ENCODE data around the gene ZNF813. TPM values are rescaled to one million over a fixed set of nuclear protein-coding genes. Genes with fewer than 3 reads are reported as not detected.

The ZNF813 gene
- total RNA-seq, 8 experiments from 2014 or later = 1.6 to 4.9 (median 3.0) TPM

GRCh38 chr19:53537121-53537520, 69.6 kb downstream of the ZNF813 start:
- H3K4me3 ChIP-seq = peak overlapping the region; percentile 47 to 62 (median 61)
- in situ Hi-C loops (cut with MboI; ENCODE audit: low pct_unique_long_range_greater_than_20kb in 2 of 9, low sequenced_read_pairs in 9 of 9, unreplicated experiment in 9 of 9) = no loop called here
- peak overlapping the region; percentile 87 to 91 for H3K27ac ChIP-seq
- WGBS, 10 experiments = 14 to 84% (median 73%) methylated on average over 1 to 7 of the region's 11 CpGs; no CpG with 5 or more reads in 4 of the 10 experiments
- peaks cover 0 to 6% of the 10 kb centered on the region in 2 donors for H3K4me1 ChIP-seq (replicated peaks in 1 of 2)
- no peak for ATAC-seq (replicated peaks in 6 of 8)

GRCh38 chr19:53537521-53538377, 70.2 kb downstream of the ZNF813 start, which contains the start of gene ZNF331:
Gene ZNF331 (plus strand): TSS chr19:53538145. CDS start chr19:53569377, 31,232 bp downstream.
- Histone ChIP-seq H3K27ac (peak within 1 kb of the TSS; percentile 87 to 91), H3K4me3 (peak within 1 kb of the TSS; percentile 47 to 62 (median 61)), H3K4me1 (replicated peaks in 1 of 2) (peaks cover 0 to 6% of the 10 kb centered on the region in 2 donors)
- WGBS, 10 experiments = 16 to 70% (median 53%) methylated on average over 2 to 27 of the region's 81 CpGs; no CpG with 5 or more reads in 5 of the 10 experiments
- in situ Hi-C loops (cut with MboI; ENCODE audit: low pct_unique_long_range_greater_than_20kb in 2 of 9, low sequenced_read_pairs in 9 of 9, unreplicated experiment in 9 of 9) = no loop called here
- peak; percentile 85 to 94 (median 88) for ATAC-seq (replicated peaks in 6 of 8)

- in situ Hi-C loops (cut with MboI; ENCODE audit: low pct_unique_long_range_greater_than_20kb in 2 of 9, low sequenced_read_pairs in 9 of 9, unreplicated experiment in 9 of 9) = no loop called here
- peaks cover 0 to 6% of the 10 kb centered on the region in 2 donors for H3K4me1 ChIP-seq (replicated peaks in 1 of 2)
- 40 to 70% (median 57%) methylated on average over 1 to 14 of the region's 36 CpGs; no CpG with 5 or more reads in 3 of the 10 experiments for WGBS, 10 experiments
- peak; percentile 5 to 17 (median 8) for ATAC-seq (replicated peaks in 6 of 8)
- H3K27ac ChIP-seq = peak overlapping the region; percentile 87 to 91
- H3K4me3 ChIP-seq = peak overlapping the region; percentile 47 to 62 (median 61)
Measured at GRCh38 chr19:53538378-53539109, 71.0 kb downstream of the ZNF813 start.

- 50 to 100% (median 56%) methylated on average over 1 to 3 of the region's 4 CpGs; no CpG with 5 or more reads in 2 of the 10 experiments for whole genome bisulfite sequencing, 10 experiments
- no peak for ATAC-seq (replicated peaks in 6 of 8)
- in situ Hi-C loops (cut with MboI; ENCODE audit: low pct_unique_long_range_greater_than_20kb in 2 of 9, low sequenced_read_pairs in 9 of 9, unreplicated experiment in 9 of 9) = no loop called here
Measured at GRCh38 chr19:53540091-53540490, 72.6 kb downstream of the ZNF813 start.

GRCh38 chr19:53541971-53542370, 74.4 kb downstream of the ZNF813 start:
- no peak overlapping the region for H3K4me3 ChIP-seq
- H3K27ac ChIP-seq = no peak overlapping the region
- H3K4me1 ChIP-seq (replicated peaks in 1 of 2) = peaks cover 0 to 7% of the 10 kb centered on the region in 2 donors
- no peak for ATAC-seq (replicated peaks in 6 of 8)
- in situ Hi-C loops (cut with MboI; ENCODE audit: low pct_unique_long_range_greater_than_20kb in 2 of 9, low sequenced_read_pairs in 9 of 9, unreplicated experiment in 9 of 9) = no loop called here
- 86 to 100% (median 100%) methylated on average over 1 of the region's 1 CpG; no CpG with 5 or more reads in 6 of the 10 experiments for WGBS, 10 experiments

More at GRCh38 chr19:53540091-53540490, 72.6 kb downstream of the ZNF813 start:
- H3K4me1 ChIP-seq (replicated peaks in 1 of 2) = peaks cover 0 to 6% of the 10 kb centered on the region in 2 donors
- no peak overlapping the region for H3K27ac ChIP-seq
- peak overlapping the region in 1 of 5 donors; percentile 61 for H3K4me3 ChIP-seq

GRCh38 chr19:53545271-53546065, 77.9 kb downstream of the ZNF813 start:
- peak in 4 of 8 experiments; percentile 29 to 87 (median 78) for ATAC-seq (replicated peaks in 6 of 8)
- 35 to 100% (median 80%) methylated on average over 2 to 16 of the region's 25 CpGs; no CpG with 5 or more reads in 1 of the 10 experiments for WGBS, 10 experiments
- Histone ChIP-seq H3K4me1 (replicated peaks in 1 of 2) (peaks cover 0 to 6% of the 10 kb centered on the region in 2 donors), H3K4me3 (no peak overlapping the region), H3K27ac (no peak overlapping the region)
- in situ Hi-C loops (cut with MboI; ENCODE audit: low pct_unique_long_range_greater_than_20kb in 2 of 9, low sequenced_read_pairs in 9 of 9, unreplicated experiment in 9 of 9) = no loop called here

Other genes with a start within 250 kb of the ZNF813 start
- gene ZNF677, start 212.9 kb upstream of the ZNF813 start, total RNA-seq = 10 to 100 TPM in 5 of 8 experiments, 1 to 10 TPM in 2, under 1 TPM in 1; 0.58 to 39.1 (median 14.6) TPM
- gene VN1R2, start 209.4 kb upstream of the ZNF813 start, total RNA-seq = under 1 TPM in 1 of 8 experiments, not detected in 7; 0.29 TPM
- gene VN1R4, start 200.0 kb upstream of the ZNF813 start, total RNA-seq = under 1 TPM in 1 of 8 experiments, not detected in 7; 0.31 TPM
- gene ZNF845, start 134.0 kb upstream of the ZNF813 start, total RNA-seq = 1 to 10 TPM; 3.4 to 6.9 (median 5.2) TPM
- gene ZNF525, start 102.0 kb upstream of the ZNF813 start, total RNA-seq = 1 to 10 TPM; 3.2 to 8.7 (median 6.0) TPM
- 10 to 100 TPM in 1 of 8 experiments, 1 to 10 TPM in 7; 6.3 to 10.3 (median 7.6) TPM for gene ZNF765, start 72.6 kb upstream of the ZNF813 start, total RNA-seq
- gene ZNF761, start 35.7 kb upstream of the ZNF813 start, total RNA-seq = 10 to 100 TPM in 2 of 8 experiments, 1 to 10 TPM in 6; 5.6 to 12.8 (median 9.2) TPM
- 10 to 100 TPM in 5 of 8 experiments, 1 to 10 TPM in 3; 7.0 to 26.3 (median 13.4) TPM for gene ZNF331, start 70.4 kb downstream of the ZNF813 start, total RNA-seq
- not detected for gene DPRX, start 164.3 kb downstream of the ZNF813 start, total RNA-seq